NB4 (cell line): ENCODE results near the gene HSPA4.

Experiments
- MYC ChIP-seq: IDR thresholded peaks from 2 replicates; pipeline ENCODE4 v1.6.1; 2011; ENCODE audit warnings: low read depth, low read length
- POLR2A ChIP-seq: IDR thresholded peaks from 2 replicates; pipeline ENCODE4 v1.6.1; 2011; ENCODE audit warnings: mild to moderate bottlenecking; ENCODE audit not compliant: insufficient read length; ENCODE audit errors: extremely low read depth
- TF ChIP-seq, protein P1 (sequence below): IDR thresholded peaks from one replicate; pipeline ENCODE4 v1.5.1; 2012; ENCODE audit warnings: low read depth, low read length
- TF ChIP-seq, protein P2 (sequence below): IDR thresholded peaks from 2 replicates; pipeline ENCODE4 v1.6.1; 2011; ENCODE audit warnings: low read depth, low read length

DNA sequence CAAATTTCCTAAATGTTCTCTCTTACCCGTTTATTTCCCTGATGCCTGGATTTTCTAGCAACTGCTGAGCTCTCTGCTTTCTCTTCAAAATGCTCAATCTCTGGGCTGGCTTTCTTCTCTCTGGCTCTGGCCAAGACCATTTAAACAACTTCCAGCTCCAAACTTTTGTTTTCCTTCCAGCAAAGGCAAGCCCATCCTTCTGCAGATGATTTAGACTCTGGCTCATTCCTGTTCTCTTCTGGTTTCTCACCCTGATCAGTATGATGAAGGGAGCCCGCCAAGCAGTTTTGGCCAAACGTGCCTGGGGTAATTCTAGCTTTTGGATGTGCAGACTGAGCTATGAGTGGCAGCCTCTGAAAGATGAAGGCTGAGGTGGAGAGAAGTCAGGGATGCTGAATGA is 78.1 kb downstream of the HSPA4 start:
- TF ChIP-seq, protein P1, sequence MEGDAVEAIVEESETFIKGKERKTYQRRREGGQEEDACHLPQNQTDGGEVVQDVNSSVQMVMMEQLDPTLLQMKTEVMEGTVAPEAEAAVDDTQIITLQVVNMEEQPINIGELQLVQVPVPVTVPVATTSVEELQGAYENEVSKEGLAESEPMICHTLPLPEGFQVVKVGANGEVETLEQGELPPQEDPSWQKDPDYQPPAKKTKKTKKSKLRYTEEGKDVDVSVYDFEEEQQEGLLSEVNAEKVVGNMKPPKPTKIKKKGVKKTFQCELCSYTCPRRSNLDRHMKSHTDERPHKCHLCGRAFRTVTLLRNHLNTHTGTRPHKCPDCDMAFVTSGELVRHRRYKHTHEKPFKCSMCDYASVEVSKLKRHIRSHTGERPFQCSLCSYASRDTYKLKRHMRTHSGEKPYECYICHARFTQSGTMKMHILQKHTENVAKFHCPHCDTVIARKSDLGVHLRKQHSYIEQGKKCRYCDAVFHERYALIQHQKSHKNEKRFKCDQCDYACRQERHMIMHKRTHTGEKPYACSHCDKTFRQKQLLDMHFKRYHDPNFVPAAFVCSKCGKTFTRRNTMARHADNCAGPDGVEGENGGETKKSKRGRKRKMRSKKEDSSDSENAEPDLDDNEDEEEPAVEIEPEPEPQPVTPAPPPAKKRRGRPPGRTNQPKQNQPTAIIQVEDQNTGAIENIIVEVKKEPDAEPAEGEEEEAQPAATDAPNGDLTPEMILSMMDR, result no peak
- TF ChIP-seq POLR2A (no peak), MYC (no peak)
- TF ChIP-seq, protein P2, sequence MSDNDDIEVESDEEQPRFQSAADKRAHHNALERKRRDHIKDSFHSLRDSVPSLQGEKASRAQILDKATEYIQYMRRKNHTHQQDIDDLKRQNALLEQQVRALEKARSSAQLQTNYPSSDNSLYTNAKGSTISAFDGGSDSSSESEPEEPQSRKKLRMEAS, result no peak
